DMS79 (cell line): ENCODE measurements around the gene BBX.
A peak's percentile ranks its signal among the peaks of the same experiment; 100 is the strongest.

ENCODE experiments used
- DNase-seq: peaks from one replicate; lab custom pipeline; 2025; lab: John Stamatoyannopoulos, UW

BBX gene

DNA sequence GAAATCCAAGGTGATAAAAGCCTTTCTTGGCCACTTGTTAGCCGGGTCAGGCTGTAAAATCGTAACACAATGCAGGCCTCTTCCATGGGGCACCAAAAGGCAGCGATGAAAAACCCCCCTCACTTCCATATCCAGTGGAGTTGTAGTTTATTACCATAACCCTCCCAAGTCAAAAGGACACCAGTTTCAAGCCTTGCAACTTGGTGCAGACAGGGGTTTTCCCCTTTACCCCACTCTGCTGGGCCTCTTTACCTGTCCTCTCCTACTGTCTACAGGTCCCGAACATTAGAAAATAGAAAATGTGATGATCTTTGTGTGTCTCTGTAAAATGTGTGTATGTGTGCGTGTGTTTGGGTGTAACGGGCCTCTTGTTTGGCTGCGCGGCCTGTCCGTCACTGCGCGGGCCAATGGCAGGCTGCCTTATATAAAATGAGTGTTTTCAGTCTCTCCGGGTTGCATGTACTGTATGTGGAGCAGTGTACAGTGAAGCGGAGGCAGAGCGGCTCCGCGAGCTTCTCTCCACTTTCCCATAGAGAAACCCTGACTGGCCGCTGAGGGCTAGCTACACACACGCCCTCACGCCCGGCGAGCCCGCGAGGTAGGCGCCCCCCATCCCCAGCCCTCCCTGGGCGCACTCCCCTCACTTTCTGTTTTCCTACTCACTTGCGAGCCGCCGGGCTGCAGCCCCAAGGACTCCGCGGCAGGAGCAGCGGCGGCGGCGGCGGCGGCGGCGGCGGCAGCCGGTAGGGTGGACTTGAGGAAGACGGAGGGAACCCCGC lies at the start of gene BBX:
Gene BBX (plus strand): TSS at position 453 of the 779 bp plus-strand sequence. CDS start 187,499 bp downstream, outside the sequence.
- peak; percentile 66 for DNase-seq

DNA sequence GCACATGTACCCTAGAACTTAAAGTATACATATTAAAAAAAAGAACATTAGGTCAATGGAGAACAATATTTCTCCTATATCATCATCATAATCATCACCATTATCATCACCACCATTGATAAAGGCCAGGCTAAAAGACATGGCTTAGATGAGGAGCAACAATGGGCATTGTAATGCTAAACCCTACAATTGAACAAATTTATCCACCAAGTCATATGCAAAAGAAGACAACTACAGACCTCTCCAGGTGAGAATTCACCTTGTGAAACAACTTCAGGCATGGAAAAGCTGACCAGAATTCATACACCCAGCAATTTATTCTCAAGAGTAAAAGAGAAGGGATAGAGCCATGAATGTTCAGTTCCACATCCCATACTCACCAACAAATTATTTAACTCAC lies 46.3 kb upstream of the BBX start:
- DNase-seq = no peak

DNA sequence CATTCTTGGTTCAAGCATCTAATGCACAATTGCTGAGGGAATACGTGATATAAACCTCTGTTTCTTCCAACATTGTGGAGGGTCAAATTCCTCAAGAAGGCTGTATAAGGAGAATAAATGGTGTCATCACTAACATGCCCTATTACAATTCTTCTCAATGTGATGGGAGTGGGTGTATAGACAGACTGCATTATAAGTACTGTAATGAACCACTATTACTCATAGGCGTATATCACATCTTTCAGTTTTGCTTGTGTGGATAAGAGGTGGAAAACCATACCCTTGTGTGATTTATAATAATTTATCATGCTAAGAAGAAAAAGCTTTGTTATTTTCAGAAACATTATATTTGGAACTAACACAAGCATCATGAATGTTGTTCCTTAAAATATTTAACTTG lies 35.3 kb upstream of the BBX start:
- no peak for DNase-seq

DNA sequence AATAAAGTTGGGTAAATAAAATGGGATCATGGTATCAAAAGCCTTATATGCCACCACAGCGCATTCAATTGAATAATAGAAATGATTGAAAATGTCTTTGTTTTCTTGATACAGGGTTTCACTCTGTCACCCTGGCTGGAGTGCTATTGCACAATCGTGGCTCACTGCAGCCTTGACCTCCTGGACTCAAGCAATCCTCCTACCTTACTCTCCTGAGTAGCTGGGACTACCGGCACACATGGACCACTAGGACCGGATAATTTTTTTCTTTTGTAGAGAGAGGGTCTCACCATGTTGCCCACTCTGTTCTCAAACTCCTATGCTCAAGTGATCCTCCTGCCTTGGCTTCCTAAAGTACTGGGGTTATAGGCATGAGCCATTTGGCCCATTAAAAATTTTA lies 33.8 kb upstream of the BBX start:
- DNase-seq = no peak

DNA sequence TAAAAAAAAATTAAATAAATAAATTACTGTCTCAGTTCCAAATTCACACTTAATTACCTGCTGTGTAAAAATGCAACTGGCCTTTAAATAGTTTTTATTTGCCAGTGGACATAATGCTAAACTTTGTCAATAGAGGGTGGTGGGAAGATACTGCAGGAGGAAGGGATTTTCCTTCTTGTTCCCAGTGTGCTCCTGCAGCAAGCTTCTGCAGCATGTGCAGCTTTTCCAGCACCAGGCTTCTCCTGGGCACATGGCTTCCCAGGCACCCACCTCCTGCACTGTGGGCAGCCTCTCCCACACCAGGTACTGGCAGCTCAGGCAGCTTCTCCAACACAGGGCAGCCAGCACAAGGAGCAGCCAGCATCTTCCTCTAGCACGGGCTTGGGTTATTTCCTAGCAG lies 29.6 kb upstream of the BBX start:
- no peak for DNase-seq

DNA sequence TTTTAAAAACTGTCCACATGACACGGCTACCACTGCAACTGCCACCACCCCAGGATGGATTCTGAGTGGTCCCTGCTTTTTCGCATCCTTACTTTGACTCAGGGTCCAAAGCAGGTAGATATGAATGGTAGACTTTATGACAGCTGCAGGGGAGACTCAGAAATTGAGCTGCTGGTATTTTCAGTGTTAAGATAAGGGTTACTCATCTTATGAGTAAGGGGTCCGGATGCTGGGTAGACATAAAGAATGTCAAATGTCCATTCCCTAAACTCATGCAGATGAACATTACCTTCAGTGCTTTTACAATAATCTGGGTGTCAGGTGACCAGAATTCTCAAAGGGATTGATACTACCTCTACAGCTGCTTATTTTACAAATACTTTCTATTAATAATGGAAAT lies 25.9 kb upstream of the BBX start:
- DNase-seq = no peak

DNA sequence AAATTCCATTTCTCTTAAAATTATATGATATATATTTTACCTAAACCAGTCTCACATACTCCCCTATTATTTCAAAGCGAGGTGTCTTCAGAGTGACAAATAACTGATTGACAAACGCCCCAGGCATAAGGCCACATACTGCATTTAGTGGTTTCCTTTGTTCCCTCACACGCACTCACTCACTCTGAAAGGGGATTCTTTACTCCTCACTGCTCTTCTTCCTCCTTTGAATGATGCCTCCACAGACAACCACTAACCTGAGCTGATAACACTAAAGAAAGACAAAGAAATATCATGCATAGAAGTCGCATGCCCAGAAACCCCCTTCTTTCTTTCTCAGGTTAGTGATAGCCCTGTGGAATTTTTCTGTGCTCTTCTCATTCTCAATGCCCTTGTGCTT lies 24.1 kb upstream of the BBX start:
- DNase-seq = no peak

DNA sequence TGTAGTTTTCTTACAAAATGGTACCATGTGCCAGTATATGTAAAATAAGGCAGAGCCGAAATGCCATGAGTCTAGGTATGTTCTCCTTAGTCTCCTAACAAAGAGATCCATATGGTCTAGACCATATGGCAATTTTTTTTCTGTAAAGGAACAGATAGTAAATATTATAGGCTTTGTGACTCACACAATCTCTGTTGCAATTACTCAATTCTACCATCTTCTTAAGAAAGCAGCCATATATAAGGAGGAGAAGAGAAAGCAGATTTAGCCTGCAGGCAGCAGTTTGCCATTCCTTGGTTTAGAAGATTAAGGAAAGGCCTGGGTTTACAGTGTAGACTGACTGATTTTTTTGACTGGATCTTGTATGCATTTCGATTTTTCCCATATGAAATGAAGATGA lies 16.3 kb upstream of the BBX start:
- DNase-seq = no peak

DNA sequence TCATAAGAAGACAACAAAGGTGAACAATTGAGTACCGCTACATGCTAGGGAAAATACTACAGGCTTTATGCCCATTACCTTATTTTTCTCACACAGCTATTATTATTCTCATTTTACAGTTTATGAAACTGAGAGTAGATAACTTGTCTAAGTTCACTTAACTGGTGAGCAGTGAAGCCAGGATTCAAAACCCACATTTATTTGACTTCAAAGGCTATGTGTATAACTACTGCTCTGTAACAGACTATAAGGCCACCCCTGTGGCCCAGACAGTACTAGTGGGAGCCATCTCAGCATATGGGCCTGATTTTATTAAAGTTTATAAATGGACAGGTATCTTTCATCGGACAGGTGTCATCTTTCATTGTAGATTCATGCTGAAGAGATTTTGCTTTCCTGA lies 14.4 kb upstream of the BBX start:
- DNase-seq = no peak

DNA sequence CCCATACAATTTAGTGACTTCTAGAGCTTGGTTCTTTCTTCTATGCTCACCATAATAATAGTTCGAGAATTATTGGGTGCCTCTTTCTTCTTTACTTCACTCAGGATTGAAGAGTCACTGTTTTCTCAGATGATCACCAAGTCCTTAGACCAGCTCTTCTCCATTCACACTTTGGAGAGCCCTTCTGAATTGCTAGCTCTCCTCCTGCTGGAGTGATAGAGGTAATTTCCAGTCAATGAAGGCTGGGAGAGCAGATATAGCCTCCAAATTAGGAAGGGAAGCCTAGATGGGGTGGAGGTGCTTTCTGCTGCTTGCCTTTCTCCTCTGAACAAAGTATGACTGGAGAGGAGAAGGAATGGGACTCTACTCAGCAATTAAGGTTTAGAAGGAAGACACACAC lies 10.7 kb upstream of the BBX start:
- DNase-seq = no peak

DNA sequence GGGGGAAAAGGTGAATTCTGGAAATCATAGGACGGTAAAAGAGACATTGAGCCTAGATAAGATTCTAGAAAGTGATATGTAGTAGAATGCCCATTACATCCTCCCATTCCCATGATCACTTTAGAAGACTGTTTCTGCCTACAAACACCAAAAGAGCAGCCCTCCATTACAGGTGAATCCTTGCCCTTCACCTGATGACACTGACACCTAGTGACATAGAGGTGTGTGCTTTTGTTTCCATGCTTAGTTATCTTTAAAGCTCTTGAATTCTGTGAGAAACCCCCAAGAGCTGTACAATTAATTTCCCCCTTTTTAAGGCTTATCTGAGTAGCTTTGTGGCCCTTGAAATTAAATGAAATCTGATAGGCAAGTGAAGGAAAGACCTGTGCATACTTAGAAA lies 8.3 kb upstream of the BBX start:
- no peak for DNase-seq

DNA sequence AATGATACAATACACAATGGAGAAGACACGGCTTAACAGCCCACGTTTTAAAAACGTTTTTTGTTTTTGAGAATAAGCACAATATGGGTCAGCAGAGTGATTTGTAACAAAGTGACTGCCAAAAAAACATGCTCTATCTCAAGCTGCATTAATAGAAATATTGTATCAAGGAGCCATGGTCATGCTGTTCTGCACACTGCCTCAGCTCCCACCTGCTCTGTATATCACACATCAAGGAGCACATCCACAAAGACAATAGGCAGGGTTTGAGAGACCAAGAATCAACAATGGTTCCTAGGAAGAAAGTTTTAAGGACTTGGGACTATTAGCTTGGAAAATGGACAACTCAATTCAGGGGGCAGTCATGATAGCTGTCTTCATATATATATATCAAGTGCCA lies 6.3 kb upstream of the BBX start:
- no peak for DNase-seq

DNA sequence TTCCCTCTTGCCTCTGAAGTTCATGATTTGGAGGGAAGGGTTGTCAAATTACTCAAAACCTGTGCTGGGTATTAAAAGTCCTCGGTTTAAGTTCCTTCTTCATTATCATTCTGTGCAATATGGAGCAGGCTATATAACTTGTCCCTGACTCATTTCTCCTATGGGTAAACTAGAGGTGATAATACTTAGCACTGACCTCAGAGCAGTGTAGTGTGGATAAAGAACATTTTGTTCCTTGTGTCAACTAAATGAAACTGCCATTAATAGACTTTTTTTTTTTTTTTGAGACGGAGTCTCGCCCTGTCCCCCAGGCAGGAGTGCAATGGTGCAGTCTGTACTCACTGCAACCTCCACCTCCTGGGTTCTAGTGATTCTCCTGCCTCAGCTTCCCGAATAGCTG lies 2.2 kb upstream of the BBX start:
- no peak for DNase-seq

DNA sequence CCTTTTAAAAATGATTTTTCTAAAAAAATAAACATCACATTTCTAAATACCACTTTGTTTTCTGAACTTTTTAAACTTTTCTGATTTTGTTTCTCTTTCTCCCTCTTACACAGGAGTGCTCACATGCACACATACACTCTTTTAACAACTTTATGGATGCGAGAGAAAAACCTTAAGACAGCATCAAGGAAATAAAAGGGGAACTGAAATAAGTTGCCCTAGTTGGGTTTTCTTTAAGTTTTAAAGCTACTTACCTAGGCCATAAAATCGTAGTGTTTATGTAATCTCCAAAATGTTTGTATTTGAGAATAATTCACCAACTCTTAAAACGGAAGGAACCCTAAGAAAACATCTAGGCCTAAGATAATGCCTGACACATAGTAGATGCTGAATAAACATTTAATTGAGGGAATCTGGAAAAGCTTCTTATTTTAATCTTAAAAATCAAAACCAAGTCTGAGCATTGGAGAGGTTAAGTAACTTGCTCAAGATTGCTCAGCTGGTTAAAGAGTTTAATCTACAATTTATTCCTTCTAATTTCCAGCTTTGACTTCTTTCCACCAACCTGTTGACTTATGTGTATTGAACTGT lies 1.2 kb upstream of the BBX start:
- no peak for DNase-seq

DNA sequence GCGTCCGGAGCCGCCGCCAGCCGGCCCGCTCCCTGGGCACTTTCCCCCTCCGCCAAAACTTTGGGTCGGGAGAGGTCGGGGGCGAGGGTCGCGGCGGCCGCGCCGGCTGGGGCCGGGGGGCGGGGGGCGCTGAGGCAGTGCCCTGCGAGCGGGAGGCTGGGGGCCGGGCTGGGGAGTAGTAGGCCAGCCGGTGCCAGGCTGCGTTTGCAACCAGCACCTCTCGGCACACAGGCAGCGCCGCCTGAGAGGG lies 452 bp downstream of the BBX start:
- no peak for DNase-seq

DNA sequence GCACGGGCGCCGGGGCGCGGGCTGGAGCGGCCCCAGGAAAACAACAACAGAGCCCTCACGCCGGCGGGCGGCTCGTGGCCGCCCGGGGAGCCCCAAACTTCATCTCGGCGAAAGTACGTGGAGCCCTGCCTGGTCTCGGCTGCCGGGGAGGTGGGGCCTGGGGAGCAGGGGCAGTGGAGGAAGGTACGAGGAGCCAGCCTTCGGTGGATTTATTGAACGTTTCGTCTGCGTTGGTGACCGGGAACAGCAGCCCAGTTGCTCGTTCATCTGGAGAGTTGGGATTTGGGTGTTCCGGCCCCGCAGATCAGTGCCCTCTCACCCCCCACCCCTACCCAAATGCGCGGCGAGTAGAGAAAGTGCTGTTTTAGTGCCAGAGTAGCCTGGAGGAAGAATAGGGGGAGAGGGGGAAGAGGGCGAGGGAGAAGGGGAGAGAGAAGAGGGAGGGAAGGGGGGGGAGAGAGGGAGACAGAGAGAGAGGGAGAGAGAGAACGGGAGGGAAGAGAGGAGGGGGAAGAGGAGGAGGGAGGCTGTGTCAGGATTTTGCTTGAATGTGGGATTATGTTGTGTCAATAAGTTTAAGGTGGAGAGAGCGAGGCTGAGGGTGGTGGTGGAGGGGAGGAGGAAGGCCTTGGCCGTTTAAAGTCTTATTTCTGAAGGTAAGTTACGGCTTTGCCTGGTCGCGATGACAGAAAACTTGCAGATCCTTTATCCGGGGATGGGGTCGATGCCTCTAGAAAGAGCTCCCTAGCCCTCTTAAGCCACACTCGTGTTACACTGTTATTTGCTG lies 970 bp downstream of the BBX start:
- DNase-seq = peak; percentile 6

DNA sequence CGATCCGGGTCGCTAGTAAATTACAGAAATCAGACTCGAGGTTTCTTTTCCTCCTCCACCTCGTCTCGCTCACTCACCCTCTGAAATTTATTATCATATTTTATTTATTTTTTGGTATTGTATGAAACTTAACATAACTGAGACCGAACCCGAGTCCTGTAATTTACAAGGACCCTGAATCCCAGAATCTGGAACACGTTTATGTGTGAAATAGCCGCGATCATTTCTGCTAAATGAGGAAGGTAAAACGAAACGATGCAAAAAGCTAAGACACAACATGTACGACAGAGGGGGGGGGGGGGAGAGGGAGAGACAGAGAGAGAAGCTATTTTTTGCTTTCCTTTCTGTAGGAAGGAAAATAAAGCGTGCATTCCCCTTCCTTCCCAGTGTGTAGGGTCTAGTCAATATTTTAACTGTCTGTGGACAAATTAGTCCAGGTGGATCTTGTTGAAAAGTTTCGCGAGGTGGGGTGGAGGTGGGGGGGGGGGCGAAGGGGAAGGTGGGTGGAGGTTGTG lies 1.6 kb downstream of the BBX start:
- no peak for DNase-seq

DNA sequence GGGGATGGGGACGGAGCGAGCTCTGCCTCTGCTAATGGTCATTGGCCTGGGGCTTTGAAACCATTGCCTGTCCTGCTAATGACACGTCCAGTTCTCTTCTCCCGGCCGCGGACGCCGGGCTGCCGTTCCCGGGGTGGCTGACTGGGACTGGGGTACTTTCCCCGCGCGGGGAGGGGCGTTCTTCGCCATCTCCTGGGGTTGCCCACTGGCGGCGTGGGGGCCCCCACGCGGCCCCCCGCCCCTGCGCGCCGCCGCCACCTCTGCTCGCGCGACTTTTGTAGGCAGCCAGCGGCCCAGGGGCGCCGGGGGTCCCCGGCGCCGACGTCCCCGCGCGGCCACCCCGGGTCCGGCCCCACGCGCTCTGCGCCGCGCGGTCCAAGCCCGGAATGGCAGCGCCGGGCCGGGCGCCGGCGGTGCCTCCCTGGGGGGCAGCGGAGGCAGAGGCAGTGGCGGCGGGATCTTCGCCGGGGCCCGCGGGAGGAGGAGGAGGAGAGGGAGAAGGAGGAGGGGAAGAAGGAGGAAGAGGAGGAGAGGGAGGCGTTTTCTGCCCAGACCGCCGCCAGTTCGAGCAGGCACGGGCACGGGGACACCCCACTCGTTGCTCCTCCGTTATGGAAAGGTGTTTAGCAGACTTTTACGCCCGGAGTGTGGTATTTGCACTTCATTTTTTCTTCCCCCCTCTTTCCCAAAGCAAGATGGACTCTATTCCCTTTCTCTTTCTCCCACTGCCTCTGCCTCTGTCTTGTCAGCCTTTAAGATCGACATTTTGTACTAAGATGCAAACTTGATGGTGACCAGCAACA lies 2.3 kb downstream of the BBX start:
- DNase-seq = peak; percentile 3

DNA sequence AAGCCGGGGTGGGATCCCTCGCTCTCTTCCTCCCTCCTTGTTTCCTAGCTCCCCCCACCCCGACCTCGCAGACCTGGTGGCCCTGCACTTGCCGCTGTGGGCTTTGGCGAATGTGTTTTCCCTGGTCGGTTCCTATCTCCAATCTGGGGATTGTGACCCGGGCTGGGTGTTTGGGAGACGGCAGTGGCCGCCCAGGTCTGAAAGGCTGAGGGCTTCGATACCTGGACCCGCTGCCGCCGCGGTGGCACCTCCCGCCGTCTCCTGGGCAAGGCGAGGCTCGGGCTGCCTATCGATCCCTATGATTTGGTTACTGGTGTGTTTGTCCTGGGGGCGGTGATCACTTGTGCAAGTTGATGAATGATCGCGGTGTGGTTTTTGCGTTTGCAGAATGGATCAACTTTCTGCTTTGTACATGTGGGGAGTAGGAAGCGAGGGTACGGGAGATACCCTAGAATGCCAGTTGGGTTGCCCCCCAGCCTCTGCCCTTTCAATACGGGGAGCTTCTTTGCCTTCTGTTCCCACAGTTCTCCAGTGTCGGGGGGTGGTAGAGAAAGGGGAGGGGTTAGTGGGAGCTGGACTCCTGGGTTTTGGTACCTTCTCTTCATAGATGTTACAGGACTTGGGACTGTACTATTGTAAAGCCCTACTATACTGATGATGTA lies 3.0 kb downstream of the BBX start:
- DNase-seq = no peak

DNA sequence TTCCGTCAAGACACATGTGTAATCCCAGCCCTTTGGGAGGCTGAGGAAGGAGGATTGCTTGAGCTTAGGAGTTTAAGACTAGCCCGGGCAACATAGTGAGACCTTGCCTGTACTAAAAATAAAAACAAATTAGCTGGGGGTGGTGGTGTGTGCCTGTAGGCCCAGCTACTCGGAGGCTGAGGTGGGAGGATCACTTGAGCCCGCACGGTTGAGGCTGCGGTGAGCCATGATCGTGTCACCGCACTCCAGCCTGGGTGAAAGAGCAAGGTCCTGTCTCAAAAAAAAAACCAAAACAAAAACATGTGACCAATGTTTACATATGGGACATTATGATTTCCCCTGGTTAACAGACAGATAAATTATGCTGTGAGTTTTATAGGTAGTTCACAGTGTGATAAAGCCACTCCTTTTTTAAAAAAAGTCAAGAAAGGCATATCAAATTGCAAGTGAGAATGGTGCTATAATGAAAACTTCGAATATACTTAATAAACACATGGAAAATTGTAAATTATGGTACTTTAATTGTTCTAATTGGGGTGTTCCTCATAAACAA lies 9.2 kb downstream of the BBX start:
- DNase-seq = no peak

DNA sequence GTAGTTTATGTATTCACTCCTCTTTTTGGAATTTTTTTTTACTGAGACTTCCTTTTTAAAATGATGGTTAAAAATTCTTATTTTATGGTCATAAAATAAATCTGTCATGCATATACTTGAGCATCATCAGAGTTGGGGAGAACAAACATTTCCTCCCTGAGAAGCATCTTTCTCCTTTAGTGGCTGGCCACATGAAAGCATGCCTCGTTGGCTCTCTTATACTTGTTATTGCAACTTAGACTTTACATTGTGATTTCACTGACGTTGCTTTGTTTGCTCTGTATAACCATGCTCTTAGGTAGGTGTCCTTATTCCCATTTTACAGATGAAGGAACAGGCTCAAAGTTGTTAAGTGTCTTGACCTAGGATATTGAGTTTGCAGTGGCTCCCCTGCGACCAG lies 18.1 kb downstream of the BBX start:
- no peak for DNase-seq

DNA sequence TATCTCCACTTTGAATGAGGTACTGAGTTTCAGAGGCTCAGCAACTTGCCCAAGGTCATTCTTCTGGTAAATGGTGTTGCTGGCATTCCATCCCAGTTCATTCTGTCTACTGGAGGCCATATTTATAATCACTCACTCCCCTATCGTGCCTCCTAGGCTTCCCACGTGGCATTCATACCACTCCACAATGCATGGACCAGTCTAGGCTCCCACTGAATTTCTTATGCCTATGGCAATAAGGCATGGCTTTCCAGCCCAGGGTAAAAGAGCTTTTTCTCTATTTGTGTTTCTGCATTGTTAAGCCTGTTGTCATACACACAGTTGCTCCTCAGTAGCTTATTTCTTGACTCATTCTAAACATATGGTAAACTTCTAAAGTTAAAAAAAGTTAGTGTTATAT lies 19.9 kb downstream of the BBX start:
- no peak for DNase-seq
